ENCODE results near the gene PIK3R2. TPM values are rescaled to one million over a fixed set of nuclear protein-coding genes. Genes with fewer than 3 reads are reported as not detected.

PIK3R2 gene
- total RNA-seq, 1 experiment from 2014 or later = 42.8 TPM

DNA sequence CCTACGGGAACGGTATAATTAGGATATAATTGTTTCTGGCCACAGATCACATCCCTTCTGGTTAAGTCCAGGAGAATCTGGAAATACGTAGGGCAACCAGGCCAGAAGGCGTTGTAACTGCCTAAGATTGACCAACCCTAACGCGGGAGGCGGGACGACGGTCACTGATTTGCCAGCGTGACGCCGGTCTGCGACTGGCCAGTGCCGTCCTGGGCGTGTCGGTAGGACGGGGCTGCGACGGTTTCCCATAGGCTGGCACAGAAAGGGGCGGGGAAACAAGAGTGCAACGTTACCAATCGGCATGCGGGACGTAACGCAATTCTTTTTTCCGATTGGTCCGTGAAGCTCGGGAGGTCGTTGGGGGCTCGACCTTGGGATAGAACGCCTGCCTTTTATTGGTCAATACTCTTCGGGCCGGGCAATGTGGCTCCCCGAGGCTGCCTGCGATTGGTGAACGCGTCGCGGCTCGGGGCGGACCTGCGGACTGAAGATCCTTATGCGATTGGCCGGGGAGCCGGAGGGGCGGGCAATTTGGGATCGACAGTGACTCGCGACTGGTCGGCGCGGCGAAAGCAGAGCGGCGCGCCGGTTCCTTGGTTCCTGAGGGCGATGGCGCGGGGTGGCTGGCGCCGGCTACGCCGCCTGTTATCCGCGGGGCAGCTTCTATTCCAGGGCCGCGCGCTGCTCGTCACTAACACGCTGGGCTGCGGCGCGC is 39.9 kb downstream of the PIK3R2 start, which contains the start of gene MPV17L2:
Gene MPV17L2 (plus strand): TSS at position 546 of the 715 bp plus-strand sequence. CDS start 64 bp downstream, at position 610.
- TF ChIP-seq, protein P1, sequence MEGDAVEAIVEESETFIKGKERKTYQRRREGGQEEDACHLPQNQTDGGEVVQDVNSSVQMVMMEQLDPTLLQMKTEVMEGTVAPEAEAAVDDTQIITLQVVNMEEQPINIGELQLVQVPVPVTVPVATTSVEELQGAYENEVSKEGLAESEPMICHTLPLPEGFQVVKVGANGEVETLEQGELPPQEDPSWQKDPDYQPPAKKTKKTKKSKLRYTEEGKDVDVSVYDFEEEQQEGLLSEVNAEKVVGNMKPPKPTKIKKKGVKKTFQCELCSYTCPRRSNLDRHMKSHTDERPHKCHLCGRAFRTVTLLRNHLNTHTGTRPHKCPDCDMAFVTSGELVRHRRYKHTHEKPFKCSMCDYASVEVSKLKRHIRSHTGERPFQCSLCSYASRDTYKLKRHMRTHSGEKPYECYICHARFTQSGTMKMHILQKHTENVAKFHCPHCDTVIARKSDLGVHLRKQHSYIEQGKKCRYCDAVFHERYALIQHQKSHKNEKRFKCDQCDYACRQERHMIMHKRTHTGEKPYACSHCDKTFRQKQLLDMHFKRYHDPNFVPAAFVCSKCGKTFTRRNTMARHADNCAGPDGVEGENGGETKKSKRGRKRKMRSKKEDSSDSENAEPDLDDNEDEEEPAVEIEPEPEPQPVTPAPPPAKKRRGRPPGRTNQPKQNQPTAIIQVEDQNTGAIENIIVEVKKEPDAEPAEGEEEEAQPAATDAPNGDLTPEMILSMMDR (conservative IDR thresholded peaks at IDR 0.05) = no peak
- Histone ChIP-seq H4K8ac (replicated peaks; ENCODE audit: insufficient read length, low read depth, low read length) (no peak within 1 kb of the TSS), H2BK12ac (ENCODE audit: insufficient read length, low read depth, low read length) (no peak within 1 kb of the TSS), H3K14ac (ENCODE audit: insufficient read depth, low read length) (no peak within 1 kb of the TSS; the same call in 1 of the 2 replicates), H2AK5ac (ENCODE audit: insufficient read length, low read length) (no peak within 1 kb of the TSS), H3K79me1 (ENCODE audit: insufficient read depth, low read depth, low read length, poor library complexity, severe bottlenecking) (peaks cover 6% of the 10 kb centered on the region), H4K20me1 (ENCODE audit: control insufficient read depth, insufficient read depth, insufficient read length) (no peaks in the 10 kb centered on the region), H3K9ac (ENCODE audit: extremely low read depth, insufficient read length, low read length) (peak within 1 kb of the TSS; percentile 5), H3T11ph (ENCODE audit: low read length) (no peak within 1 kb of the TSS), H3K9me3 (ENCODE audit: control insufficient read depth, low read depth, low read length) (no peaks in the 10 kb centered on the region), H4K5ac (ENCODE audit: insufficient read length, low read depth, low read length) (no peak within 1 kb of the TSS), H2BK120ac (ENCODE audit: low read depth, low read length, poor library complexity, severe bottlenecking) (no peak within 1 kb of the TSS), H3K23me2 (ENCODE audit: insufficient read length, low read depth, low read length, poor library complexity, severe bottlenecking) (peaks cover 8% of the 10 kb centered on the region), H3K4me1 (ENCODE audit: insufficient read depth, low read length) (no peaks in the 10 kb centered on the region; the same call in 1 of the 2 replicates), H4K91ac (ENCODE audit: insufficient read length, low read depth, low read length) (no peak within 1 kb of the TSS), H3K4me2 (ENCODE audit: insufficient read depth, insufficient read length, low read length) (peak within 1 kb of the TSS; percentile 87), H3K4ac (ENCODE audit: low read depth, low read length) (no peak within 1 kb of the TSS), H3K79me2 (ENCODE audit: insufficient read depth, low read length) (peaks cover 2% of the 10 kb centered on the region; the same call in 1 of the 2 replicates), H3K18ac (ENCODE audit: insufficient read length, low read depth, low read length) (peak within 1 kb of the TSS; percentile 39), H2BK5ac (ENCODE audit: insufficient read length, low read length) (no peak within 1 kb of the TSS), H3K23ac (ENCODE audit: insufficient read length, low read depth, low read length) (no peak within 1 kb of the TSS), H3K27ac (ENCODE audit: insufficient read length, low read depth, low read length) (no peak within 1 kb of the TSS), H2BK15ac (ENCODE audit: low read depth, low read length) (no peak within 1 kb of the TSS), H2AFZ (ENCODE audit: low read length) (no peak within 1 kb of the TSS), H3K56ac (ENCODE audit: insufficient read length, low read depth, low read length) (no peak within 1 kb of the TSS), H2BK20ac (ENCODE audit: low read depth, low read length, poor library complexity, severe bottlenecking) (no peak within 1 kb of the TSS), H3K27me3 (ENCODE audit: insufficient read depth, low read length) (no peaks in the 10 kb centered on the region)
- peak within 1 kb of the TSS; percentile 84 to 90 for H3K4me3 Mint-ChIP-seq
- WGBS (ENCODE audit: extremely low coverage, insufficient read length, low lambda C conversion rate) = no CpG with 5 or more reads among the region's 74 CpGs
- H3K4me1 Mint-ChIP-seq = peaks cover 17 to 20% of the 10 kb centered on the region in 2 experiments
- peaks cover 3 to 18% (median 18%) of the 10 kb centered on the region in 3 experiments for H3K36me3 Mint-ChIP-seq (ENCODE audit: insufficient read depth in 1 of 3, low read depth in 3 of 3)
- H3K9me3 Mint-ChIP-seq = no peaks in the 10 kb centered on the region; a peak in 1 of 5 replicates
- peak; percentile 100 for DNase-seq
- no peaks in the 10 kb centered on the region; the same call in 1 of the 2 replicates for H3K27me3 Mint-ChIP-seq (ENCODE audit: low read depth)
- H3K27ac Mint-ChIP-seq = peak within 1 kb of the TSS; percentile 88 to 96 (median 95)

Data from H9 (cell line).